GM19238 (cell line): ENCODE measurements around the gene FZR1.
"Not testable (repeated sequence)": the region's sequence is repeated elsewhere in the genome, so short reads cannot be mapped to it uniquely, and the experiment has no call there.

Source experiments
- DNase-seq: peaks from one replicate; pipeline ENCODE4 v3.0.0; 2011; ENCODE audit warnings: low spot score; ENCODE audit not compliant: insufficient read length

FZR1 gene

GRCh38 chr19:3494559-3494958 is 11.6 kb upstream of the FZR1 start:
- DNase-seq = no peak

DNA sequence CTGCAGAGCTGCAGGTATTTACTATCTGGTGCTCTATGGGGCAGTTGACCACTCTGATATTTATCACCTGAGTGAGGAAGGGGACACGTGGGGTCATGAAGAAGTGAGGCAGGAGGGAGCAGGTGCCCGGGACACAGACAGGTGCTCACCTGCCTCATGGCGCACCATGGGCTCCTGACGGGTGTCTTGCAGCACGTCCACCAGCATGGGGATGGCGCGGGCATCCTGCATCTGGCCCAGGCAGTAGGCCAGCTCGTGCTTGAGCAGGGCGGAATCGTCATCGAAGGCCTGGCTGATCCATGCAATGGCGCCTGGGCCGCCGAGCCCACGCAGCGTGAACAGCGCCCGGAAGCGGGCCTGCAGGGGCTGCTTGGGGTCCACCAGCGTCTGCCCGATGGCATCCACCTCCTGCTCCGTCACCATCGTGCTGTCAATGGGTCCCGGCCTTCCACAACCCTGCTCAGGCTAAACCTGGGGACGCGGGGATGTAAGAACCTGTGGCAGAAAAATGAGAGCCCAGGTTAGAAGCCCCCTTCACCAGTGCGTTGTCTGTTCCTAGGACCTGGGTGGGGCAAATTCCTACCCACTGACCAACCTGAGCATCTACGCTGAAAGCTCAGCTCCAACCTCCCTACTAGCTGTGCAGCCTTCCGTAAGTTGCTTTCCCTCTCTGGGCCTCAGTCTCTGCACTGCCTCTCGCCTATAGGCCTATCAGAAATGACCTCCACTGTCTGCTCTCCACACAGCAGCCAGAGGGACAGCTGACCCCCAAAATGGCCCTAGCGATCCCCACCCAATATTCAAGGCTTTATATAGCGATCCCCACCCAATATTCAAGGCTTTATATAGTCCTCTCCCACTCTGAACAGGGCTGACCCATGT is 9.5 kb upstream of the FZR1 start:
- no peak for DNase-seq

GRCh38 chr19:3497757-3498520 is 8.2 kb upstream of the FZR1 start:
- no peak for DNase-seq

- no peak for DNase-seq
These were observed 6.2 kb upstream of the FZR1 start for GRCh38 chr19:3499738-3500428.

GRCh38 chr19:3500429-3501101 is 5.5 kb upstream of the FZR1 start, which contains the start of gene DOHH:
Gene DOHH (minus strand): TSS chr19:3500674. CDS start chr19:3496814, 3,860 bp downstream.
- peak; percentile 97 for DNase-seq

DNA sequence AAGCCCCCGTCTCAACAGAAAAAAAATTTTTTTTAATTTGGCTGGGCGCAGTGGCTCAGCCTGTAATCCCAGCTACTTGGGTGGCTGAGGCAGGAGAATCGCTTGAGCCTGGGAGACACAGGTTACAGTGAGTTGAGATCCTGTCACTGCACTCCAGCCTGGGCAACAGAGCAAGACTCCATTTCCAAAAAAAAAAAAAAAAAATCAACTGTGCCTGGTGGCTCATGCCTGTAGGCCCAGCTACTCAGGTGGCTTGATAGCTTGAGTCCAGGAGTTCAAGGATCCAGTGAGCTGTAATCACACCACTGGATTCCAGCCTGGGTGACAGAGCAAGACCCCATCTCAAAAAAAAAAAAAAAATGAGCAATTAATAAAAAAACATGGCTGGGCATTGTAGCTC is 4.3 kb upstream of the FZR1 start:
- DNase-seq = no peak

GRCh38 chr19:3503036-3503572 is 3.0 kb upstream of the FZR1 start:
- DNase-seq = no peak

- DNase-seq = no peak
These were observed 1.4 kb upstream of the FZR1 start for GRCh38 chr19:3504735-3505134.

DNA sequence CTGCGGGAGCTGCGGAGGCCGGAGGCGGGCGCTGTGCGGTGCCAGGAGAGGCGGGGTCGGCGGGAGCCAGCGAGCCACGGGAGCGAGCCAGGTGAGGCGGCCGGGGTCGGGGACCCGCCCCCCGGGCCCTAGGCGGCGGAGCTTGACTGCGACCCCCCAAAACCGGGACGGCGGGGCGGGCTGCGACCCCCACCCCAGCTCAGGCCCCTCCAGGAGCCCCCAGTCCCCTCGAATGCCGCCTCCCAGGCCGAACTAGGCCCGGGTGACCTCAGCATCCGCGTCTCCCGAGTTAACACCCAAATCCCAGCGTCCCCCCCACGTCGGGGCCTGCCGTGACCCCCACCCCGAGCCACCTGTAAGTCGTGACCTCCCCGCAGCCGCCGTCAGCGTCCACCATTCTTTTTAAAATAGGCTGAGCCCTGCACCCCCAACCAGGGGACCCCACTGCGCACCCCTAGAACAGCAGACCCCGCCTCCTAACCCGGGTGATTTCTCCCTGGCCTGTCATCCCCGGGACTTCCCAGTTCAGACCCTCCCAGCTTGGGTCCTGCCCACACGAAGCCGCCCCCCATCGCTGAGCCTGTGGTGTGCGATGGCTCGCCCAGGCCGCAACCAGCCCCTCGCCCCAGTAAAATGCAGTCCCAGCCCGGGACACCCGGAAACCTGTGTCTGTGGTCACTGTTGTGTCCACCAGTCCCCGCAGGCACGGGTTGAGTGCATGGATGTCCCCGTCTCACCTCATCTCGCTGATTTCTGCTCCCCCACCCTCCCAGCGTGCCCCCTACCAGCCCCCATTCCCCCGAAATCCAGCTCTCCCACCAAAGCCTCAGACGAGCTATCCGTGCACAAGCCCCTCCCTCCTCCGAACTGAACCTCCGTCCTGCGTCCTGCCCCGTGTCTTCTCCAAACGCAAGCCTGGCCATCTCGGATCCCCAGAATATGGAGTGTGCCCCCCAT is 551 bp downstream of the FZR1 start:
- peak; percentile 58 for DNase-seq

GRCh38 chr19:3507371-3508120 is 1.4 kb downstream of the FZR1 start:
- DNase-seq = no peak

DNA sequence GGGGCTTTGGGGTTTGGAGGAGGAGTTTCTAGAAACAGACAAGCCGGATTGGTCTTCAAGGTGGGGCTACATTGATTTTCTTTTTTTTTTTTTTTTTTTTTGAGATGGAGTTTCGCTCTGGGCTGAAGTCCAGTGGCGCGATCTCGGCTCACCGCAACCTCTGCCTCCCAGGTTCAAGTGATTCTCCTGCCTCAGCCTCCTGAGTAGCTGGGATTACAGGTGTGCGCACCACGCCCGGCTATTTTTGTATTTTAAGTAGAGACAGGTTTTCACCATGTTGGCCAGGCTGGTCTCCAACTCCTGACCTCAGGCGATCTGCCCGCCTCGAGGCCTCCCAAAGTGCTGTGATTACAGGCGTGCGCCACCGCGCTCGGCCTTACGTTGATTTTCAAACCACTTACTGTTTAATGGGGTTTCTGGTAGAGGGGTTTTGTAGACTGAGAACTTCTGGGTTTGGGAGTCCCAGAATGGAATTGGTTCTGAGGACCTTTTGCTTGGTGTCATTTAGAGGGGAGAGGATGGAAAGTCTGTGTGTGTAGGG is 2.1 kb downstream of the FZR1 start:
- not testable (repeated sequence) for DNase-seq

DNA sequence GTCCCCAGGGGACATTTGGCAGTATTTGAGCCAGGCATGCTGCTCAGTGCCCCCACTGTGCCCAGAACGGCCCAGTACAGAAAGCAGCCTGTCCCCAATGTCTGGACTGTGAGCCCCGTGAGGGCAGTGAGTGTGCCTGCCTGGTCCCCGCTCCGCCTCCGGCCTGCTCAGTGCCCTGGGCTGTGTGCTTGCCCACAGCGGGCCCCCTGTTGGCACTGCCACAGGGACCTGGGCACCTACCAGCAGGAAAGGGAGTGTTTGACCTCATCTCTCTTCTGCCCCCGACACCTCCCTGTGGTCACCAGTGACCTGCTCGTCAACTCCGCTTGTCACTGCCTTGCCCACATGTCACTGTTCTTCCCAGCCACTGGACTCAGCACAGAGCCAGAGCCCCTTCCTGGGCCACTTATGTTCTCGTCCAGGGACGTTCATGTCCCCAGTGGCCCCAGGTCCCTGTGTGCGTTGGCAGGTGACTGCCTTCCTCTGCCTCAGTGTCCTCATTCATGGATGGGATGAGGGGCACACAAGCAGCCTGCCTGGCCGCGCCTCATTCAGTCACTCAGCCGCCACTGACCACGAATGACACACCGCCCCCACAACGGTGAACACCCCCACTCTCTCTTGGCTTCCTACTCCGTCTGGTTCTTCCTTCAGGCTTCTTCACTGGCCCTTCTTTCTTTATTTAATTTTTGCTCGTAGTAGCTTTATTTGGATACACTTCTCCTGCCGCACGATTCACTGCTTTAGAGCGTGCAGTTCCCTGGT is 2.8 kb downstream of the FZR1 start:
- no peak for DNase-seq

DNA sequence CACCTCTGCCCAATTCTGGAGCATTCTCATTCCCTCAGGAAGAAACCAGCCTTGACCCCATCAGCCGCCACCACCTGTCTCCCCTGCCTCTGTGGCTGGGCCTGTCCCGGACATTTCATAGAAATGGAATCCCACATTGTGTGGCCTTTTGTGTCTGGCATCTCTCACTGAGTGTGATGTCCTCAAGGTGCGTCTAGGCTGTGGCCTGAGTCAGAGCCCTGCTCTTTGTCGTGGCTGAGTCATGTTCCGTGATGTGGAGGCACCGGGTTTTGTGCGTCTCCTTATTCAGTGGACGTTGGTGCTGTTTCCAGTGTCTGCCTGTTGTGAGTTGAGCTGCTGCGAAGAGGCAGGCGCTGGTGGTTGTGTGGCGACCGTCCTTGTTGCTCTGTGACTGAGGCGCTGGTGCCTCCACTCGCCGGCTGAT is 3.5 kb downstream of the FZR1 start:
- no peak for DNase-seq

DNA sequence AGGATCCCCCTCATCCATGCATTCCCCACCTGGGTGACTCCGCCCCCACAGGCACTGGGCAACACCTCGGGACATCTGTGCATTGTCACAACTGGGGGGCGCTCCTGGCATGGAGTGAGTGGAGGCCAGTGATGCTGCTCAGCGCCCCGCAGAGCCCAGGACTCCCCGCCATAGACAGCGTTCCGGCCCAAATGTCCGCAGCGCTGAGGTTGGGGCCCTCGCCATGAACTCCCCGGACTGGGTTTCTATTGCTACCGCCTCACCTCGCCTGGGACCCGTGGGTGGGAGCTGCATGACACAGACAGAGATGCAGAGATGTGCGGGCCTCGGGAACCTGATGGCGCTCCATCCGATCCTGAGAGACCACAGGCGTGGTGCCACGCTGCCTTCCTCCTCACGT is 4.6 kb downstream of the FZR1 start:
- no peak for DNase-seq

DNA sequence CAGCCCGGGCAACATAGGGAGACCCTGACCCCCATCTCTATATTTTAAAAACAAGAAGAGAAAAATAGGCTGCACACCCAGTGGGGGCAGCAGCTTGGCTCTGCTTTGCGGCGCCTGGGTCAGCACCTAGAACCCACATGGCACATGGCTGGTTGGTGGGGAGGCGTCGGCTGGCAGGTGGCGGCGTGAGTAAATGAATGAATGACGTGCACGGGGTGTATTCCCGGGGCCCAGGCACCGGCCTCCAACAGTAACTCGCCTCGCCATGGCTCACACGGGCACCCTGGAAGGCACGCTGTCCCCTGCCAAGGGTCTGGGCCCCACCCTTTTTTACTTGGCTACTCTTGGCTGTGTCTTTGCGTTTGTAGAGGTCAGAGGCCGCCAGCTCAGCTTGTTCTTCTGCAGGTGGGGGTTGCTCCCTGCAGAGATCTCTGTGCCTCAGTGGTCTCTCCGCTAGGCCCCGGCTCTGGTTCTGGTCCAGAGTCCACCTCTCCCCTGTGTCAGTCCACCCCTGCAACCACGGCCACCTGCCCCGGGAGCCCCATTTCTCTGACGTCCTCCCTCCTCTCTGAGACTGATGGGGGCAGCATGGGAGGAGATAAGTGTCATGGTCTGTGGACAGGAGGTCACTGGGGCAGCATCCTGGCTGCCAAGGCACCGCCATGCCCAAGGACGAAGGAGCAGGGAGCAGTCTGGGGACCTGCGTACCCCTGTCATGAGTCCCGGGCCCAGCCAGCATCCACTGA is 5.6 kb downstream of the FZR1 start:
- no peak for DNase-seq

DNA sequence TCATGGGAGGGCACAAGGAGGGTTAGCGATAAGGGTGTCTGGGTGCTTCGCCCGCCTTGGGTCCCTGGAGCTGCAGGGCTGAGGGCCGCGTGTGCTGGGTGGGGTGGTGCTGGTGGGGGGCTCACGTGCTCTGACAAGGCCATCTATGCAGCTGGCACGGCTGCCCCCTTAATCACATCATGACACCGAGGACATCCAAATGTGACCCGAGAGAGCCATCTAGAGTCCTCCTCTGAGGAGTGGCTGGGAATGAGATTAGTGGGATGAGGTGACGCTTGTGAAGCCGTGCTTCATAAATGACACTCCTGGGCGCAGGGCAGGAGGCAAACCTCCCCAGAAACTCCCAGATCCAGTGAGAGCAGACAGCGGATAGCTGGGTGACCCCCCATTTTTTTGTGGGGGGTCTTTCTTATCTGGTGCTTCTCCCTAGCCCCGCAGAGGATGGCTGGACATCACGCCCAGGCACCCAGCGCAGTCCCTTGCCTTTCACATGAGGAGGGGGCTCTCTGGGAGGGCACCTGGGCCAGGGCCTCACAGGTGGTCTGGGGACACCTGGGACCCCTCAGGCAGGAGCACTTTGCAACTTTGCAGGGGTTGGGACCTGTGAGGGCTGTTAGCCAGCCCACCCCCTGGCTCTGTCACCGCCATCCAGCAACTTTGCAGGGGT is 6.6 kb downstream of the FZR1 start:
- no peak for DNase-seq
